C4-2B (cell line): ENCODE measurements around the gene RPS6KB2.

Experiments used
- H3K27ac ChIP-seq: fragments of 450-650 bp; 2 replicates; pipeline ENCODE4 v1.5.1; 2017
- CTCF ChIP-seq: fragments of 450-650 bp; conservative IDR thresholded peaks from 2 replicates; pipeline ENCODE4 v1.5.1; 2017; ENCODE audit warnings: mild to moderate bottlenecking
- ZFX ChIP-seq: fragments of 450-650 bp; IDR thresholded peaks from 2 replicates; pipeline ENCODE4 v1.6.1; 2017

RPS6KB2 gene

GRCh38 chr11:67415501-67416304, 12.6 kb upstream of the RPS6KB2 start, which contains the start of gene CARNS1:
Gene CARNS1 (plus strand): TSS chr11:67415678. CDS start chr11:67416200, 522 bp downstream.
- TF ChIP-seq ZFX (no peak), CTCF (no peak)
- H3K27ac ChIP-seq: peak within 1 kb of the TSS; percentile 87

- H3K27ac ChIP-seq: peak overlapping the region; percentile 87
- no peak for TF ChIP-seq ZFX
- TF ChIP-seq CTCF: no peak
Measured at GRCh38 chr11:67416416-67417335, 11.6 kb upstream of the RPS6KB2 start.

- TF ChIP-seq CTCF (no peak), ZFX (no peak)
- peak overlapping the region; percentile 87 for H3K27ac ChIP-seq
Measured at GRCh38 chr11:67417425-67417824, 10.9 kb upstream of the RPS6KB2 start.

- peak overlapping the region; percentile 87 for H3K27ac ChIP-seq
- TF ChIP-seq CTCF (no peak), ZFX (peak; percentile 81; the same call in 1 of the 2 replicates)
Measured at GRCh38 chr11:67418476-67419281, 9.6 kb upstream of the RPS6KB2 start.

- TF ChIP-seq ZFX (no peak), CTCF (no peak)
- H3K27ac ChIP-seq: peak overlapping the region; percentile 87
Measured at GRCh38 chr11:67419325-67420049, 8.8 kb upstream of the RPS6KB2 start.

- H3K27ac ChIP-seq: peak overlapping the region; percentile 87
- TF ChIP-seq CTCF (no peak), ZFX (no peak)
Measured at GRCh38 chr11:67420147-67420645, 8.1 kb upstream of the RPS6KB2 start.
